GM10266 (cell line): Measurements from ENCODE around the gene ZC3H18.

Source experiments
- DNase-seq: peaks from one replicate; pipeline ENCODE4 v3.0.0; 2012; ENCODE audit errors: extremely low spot score
- TF ChIP-seq, protein P1 (sequence below): IDR thresholded peaks from 2 replicates; pipeline ENCODE4 v1.5.1; 2012; ENCODE audit warnings: mild to moderate bottlenecking, low read depth; ENCODE audit not compliant: control insufficient read depth, insufficient read depth; ENCODE audit errors: missing control alignments

ZC3H18 gene

DNA sequence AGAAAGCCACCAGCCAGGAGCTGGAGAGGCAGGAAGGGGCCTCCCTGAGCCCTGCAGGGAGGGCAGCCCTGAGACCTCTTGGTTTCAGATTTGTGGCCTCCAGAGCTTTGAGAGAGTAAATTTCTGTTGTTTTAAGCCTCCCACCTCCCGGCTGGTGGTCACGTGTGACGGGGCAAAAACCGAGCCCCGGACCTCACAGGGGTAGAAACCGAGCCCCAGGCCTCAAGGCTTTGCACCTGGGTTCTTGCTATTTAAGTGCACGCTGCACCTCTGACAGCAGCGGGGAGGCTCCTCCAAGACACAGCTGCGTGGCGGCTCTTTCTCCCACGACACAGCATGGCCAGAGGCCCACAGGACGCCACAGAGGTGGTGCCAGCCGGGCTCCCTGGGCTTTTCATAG lies 17.4 kb upstream of the ZC3H18 start:
- DNase-seq: no peak
- TF ChIP-seq, protein P1, sequence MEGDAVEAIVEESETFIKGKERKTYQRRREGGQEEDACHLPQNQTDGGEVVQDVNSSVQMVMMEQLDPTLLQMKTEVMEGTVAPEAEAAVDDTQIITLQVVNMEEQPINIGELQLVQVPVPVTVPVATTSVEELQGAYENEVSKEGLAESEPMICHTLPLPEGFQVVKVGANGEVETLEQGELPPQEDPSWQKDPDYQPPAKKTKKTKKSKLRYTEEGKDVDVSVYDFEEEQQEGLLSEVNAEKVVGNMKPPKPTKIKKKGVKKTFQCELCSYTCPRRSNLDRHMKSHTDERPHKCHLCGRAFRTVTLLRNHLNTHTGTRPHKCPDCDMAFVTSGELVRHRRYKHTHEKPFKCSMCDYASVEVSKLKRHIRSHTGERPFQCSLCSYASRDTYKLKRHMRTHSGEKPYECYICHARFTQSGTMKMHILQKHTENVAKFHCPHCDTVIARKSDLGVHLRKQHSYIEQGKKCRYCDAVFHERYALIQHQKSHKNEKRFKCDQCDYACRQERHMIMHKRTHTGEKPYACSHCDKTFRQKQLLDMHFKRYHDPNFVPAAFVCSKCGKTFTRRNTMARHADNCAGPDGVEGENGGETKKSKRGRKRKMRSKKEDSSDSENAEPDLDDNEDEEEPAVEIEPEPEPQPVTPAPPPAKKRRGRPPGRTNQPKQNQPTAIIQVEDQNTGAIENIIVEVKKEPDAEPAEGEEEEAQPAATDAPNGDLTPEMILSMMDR: no peak

GRCh38 chr16:88553739-88554138 lies 16.5 kb upstream of the ZC3H18 start:
- TF ChIP-seq, protein P1: no peak
- DNase-seq: no peak

GRCh38 chr16:88554711-88555264 lies 15.4 kb upstream of the ZC3H18 start:
- no peak for DNase-seq
- TF ChIP-seq, protein P1: no peak

DNA sequence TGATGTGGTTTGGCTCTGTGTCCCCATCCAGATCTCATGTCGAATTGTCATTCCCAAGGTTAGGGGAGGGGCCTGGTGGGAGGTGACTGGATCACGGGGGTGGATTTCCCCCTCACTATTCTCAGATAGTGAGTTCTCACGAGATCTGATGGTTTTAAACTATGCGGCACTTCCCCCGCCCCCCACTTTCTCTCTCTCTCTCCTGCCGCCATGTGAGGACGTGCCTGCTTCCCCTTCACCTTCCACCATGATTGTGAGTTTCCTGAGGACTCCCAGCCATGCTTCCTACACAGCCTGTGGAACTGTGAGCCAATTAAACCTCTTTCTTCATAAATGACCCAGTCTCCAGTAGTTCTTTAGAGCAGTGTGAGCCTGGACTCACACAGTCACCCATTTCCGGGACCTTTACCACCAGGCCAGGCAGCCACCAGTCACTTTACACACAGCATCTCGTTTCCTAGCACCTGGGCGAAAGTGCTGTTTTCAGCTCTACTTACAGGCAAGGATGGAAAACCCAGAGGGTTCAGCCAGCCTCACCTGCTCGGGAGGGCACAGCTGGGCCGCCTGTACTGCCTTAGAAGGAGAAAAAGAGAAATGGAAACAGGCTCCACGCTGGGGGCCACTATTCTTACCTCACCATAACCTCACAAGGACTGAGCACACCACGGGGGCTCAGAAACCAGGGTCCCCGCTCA lies 13.8 kb upstream of the ZC3H18 start:
- TF ChIP-seq, protein P1: no peak
- DNase-seq: no peak

DNA sequence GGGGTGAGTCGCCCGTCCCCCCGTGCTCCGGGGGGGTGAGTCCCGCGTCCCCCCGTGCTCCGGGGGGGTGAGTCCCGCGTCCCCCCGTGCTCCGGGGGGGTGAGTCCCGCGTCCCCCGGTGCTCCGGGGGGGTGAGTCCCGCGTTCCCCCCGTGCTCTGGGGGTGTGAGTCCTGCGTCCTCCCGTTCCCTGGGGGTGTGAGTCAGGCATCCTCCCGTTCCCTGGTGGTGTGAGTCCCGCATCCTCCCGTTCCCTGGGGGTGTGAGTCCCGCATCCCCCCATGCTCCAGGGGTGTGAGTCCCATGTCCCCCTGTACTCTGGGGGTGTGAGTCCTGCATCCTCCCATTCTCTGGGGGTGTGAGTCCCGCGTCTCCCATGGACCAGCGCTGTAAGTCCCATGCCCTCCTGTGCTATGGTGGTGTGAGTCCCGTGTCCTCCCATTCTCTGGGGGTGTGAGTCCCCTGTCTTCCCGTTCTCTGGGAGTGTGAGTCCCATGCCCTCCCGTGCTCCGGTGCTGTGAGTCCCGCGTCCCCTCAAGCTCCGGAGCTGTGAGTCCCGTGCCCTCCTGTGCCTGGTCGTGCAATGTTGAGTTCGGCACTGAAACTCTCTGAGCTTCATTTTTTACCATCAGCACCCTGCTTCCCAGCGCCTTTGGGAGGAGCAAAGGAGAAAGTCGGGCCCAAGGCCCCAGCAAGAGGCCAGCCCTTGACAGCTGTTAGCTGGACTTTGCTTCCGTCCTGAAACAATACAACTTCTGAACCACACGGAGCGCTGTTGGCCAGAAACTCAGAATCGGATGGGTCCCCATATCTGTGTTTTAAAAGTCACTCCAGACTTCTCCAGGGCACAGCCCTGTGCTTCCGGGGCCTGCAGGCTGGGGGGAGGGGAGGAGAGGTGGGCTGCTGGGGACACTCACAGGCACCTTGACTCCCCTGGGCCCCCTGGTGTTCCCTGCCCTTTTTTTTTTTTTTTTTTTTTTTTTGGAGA lies 11.5 kb upstream of the ZC3H18 start:
- TF ChIP-seq, protein P1: peak; percentile 27

GRCh38 chr16:88560714-88561484 lies 9.3 kb upstream of the ZC3H18 start:
- TF ChIP-seq, protein P1: no peak
- no peak for DNase-seq

More for the DNA sequence above, 11.5 kb upstream of the ZC3H18 start:
- DNase-seq: no peak
